Measurements from ENCODE around the gene RUNX2.
A peak's percentile ranks its signal among the peaks of the same experiment; 100 is the strongest.

RUNX2 gene

GRCh38 chr6:45605971-45606370, 277.8 kb downstream of the RUNX2 start:
- no peak for TF ChIP-seq JUND (IDR thresholded peaks at IDR 0.05; ENCODE audit: low read depth)
- no peak for DNase-seq (ENCODE audit: low read depth in 1 of 2, low spot score in 1 of 2)
- in situ Hi-C loops (cut with HindIII; ENCODE audit: low pct_unique_long_range_greater_than_20kb, low sequenced_read_pairs): no loop called here

- in situ Hi-C loops (cut with HindIII; ENCODE audit: low pct_unique_long_range_greater_than_20kb, low sequenced_read_pairs): no loop called here
- no peak for TF ChIP-seq JUND (IDR thresholded peaks at IDR 0.05; ENCODE audit: low read depth)
- no peak for DNase-seq (ENCODE audit: low read depth in 1 of 2, low spot score in 1 of 2)
These were observed 278.8 kb downstream of the RUNX2 start for GRCh38 chr6:45606831-45607400.

GRCh38 chr6:45607798-45608197, 279.7 kb downstream of the RUNX2 start:
- in situ Hi-C loops (cut with HindIII; ENCODE audit: low pct_unique_long_range_greater_than_20kb, low sequenced_read_pairs): no loop called here
- TF ChIP-seq JUND (IDR thresholded peaks at IDR 0.05; ENCODE audit: low read depth): no peak
- DNase-seq (ENCODE audit: low read depth in 1 of 2, low spot score in 1 of 2): peak in 1 of 2 experiments; percentile 27

- in situ Hi-C loops (cut with HindIII; ENCODE audit: low pct_unique_long_range_greater_than_20kb, low sequenced_read_pairs): no loop called here
- TF ChIP-seq JUND (IDR thresholded peaks at IDR 0.05; ENCODE audit: low read depth): no peak
- peak; percentile 33 to 74 for DNase-seq (ENCODE audit: low read depth in 1 of 2, low spot score in 1 of 2)
These were observed 280.3 kb downstream of the RUNX2 start for GRCh38 chr6:45608252-45608913.

- in situ Hi-C loops (cut with HindIII; ENCODE audit: low pct_unique_long_range_greater_than_20kb, low sequenced_read_pairs): no loop called here
- no peak for TF ChIP-seq JUND (IDR thresholded peaks at IDR 0.05; ENCODE audit: low read depth)
- no peak for DNase-seq (ENCODE audit: low read depth in 1 of 2, low spot score in 1 of 2)
These were observed 281.1 kb downstream of the RUNX2 start for GRCh38 chr6:45609141-45609638.

- in situ Hi-C loops (cut with HindIII; ENCODE audit: low pct_unique_long_range_greater_than_20kb, low sequenced_read_pairs): no loop called here
- no peak for DNase-seq (ENCODE audit: low read depth in 1 of 2, low spot score in 1 of 2)
- no peak for TF ChIP-seq JUND (IDR thresholded peaks at IDR 0.05; ENCODE audit: low read depth)
These were observed 282.2 kb downstream of the RUNX2 start for GRCh38 chr6:45610374-45610773.

- in situ Hi-C loops (cut with HindIII; ENCODE audit: low pct_unique_long_range_greater_than_20kb, low sequenced_read_pairs): no loop called here
- DNase-seq (ENCODE audit: low read depth in 1 of 2, low spot score in 1 of 2): no peak
- TF ChIP-seq JUND (IDR thresholded peaks at IDR 0.05; ENCODE audit: low read depth): no peak
These were observed 282.7 kb downstream of the RUNX2 start for GRCh38 chr6:45610832-45611231.

GRCh38 chr6:45611491-45611890, 283.4 kb downstream of the RUNX2 start:
- DNase-seq (ENCODE audit: low read depth in 1 of 2, low spot score in 1 of 2): no peak
- TF ChIP-seq JUND (IDR thresholded peaks at IDR 0.05; ENCODE audit: low read depth): no peak
- in situ Hi-C loops (cut with HindIII; ENCODE audit: low pct_unique_long_range_greater_than_20kb, low sequenced_read_pairs): no loop called here

- TF ChIP-seq JUND (IDR thresholded peaks at IDR 0.05; ENCODE audit: low read depth): no peak
- in situ Hi-C loops (cut with HindIII; ENCODE audit: low pct_unique_long_range_greater_than_20kb, low sequenced_read_pairs): no loop called here
- DNase-seq (ENCODE audit: low read depth in 1 of 2, low spot score in 1 of 2): no peak
These were observed 285.5 kb downstream of the RUNX2 start for GRCh38 chr6:45613656-45614055.

GRCh38 chr6:45614488-45615285, 286.6 kb downstream of the RUNX2 start:
- TF ChIP-seq JUND (IDR thresholded peaks at IDR 0.05; ENCODE audit: low read depth): no peak
- in situ Hi-C loops (cut with HindIII; ENCODE audit: low pct_unique_long_range_greater_than_20kb, low sequenced_read_pairs): no loop called here
- no peak for DNase-seq (ENCODE audit: low read depth in 1 of 2, low spot score in 1 of 2)

- in situ Hi-C loops (cut with HindIII; ENCODE audit: low pct_unique_long_range_greater_than_20kb, low sequenced_read_pairs): no loop called here
- no peak for TF ChIP-seq JUND (IDR thresholded peaks at IDR 0.05; ENCODE audit: low read depth)
These were observed 288.1 kb downstream of the RUNX2 start for GRCh38 chr6:45616209-45616608.

GRCh38 chr6:45617441-45617840, 289.3 kb downstream of the RUNX2 start:
- no peak for TF ChIP-seq JUND (IDR thresholded peaks at IDR 0.05; ENCODE audit: low read depth)
- peak in 1 of 2 experiments; percentile 48 for DNase-seq (ENCODE audit: low read depth in 1 of 2, low spot score in 1 of 2)
- in situ Hi-C loops (cut with HindIII; ENCODE audit: low pct_unique_long_range_greater_than_20kb, low sequenced_read_pairs): no loop called here

More at GRCh38 chr6:45616209-45616608, 288.1 kb downstream of the RUNX2 start:
- no peak for DNase-seq (ENCODE audit: low read depth in 1 of 2, low spot score in 1 of 2)

- in situ Hi-C loops (cut with HindIII; ENCODE audit: low pct_unique_long_range_greater_than_20kb, low sequenced_read_pairs): no loop called here
- no peak for TF ChIP-seq JUND (IDR thresholded peaks at IDR 0.05; ENCODE audit: low read depth)
- DNase-seq (ENCODE audit: low read depth in 1 of 2, low spot score in 1 of 2): no peak
These were observed 290.1 kb downstream of the RUNX2 start for GRCh38 chr6:45618259-45618658.
